NK-92 treated with Interleukin-12 subunit alpha and Interleukin-12 subunit beta, amount 100 ng/mL, for 24 hours (cell line): ENCODE results near the gene CORO2B.

Experiments
- DNase-seq: peaks from one replicate; lab custom pipeline; 2025; lab: John Stamatoyannopoulos, UW

The CORO2B gene

GRCh38 chr15:68574046-68574445 is 4.7 kb upstream of the CORO2B start:
- no peak for DNase-seq

- no peak for DNase-seq
Measured at GRCh38 chr15:68574629-68575028, 4.2 kb upstream of the CORO2B start.

- DNase-seq = no peak
Measured at GRCh38 chr15:68576235-68576892, 2.4 kb upstream of the CORO2B start.

GRCh38 chr15:68578175-68578979 is 416 bp upstream of the CORO2B start:
- DNase-seq = no peak

GRCh38 chr15:68580026-68580882 is 1.5 kb downstream of the CORO2B start:
- no peak for DNase-seq

GRCh38 chr15:68580883-68581155 is 2.0 kb downstream of the CORO2B start:
- no peak for DNase-seq

- no peak for DNase-seq
Measured at GRCh38 chr15:68581725-68582124, 2.9 kb downstream of the CORO2B start.

GRCh38 chr15:68582236-68582635 is 3.4 kb downstream of the CORO2B start:
- no peak for DNase-seq

GRCh38 chr15:68582864-68583263 is 4.1 kb downstream of the CORO2B start:
- DNase-seq = no peak

GRCh38 chr15:68583321-68583720 is 4.5 kb downstream of the CORO2B start:
- no peak for DNase-seq

GRCh38 chr15:68583936-68584755 is 5.4 kb downstream of the CORO2B start:
- no peak for DNase-seq

GRCh38 chr15:68584756-68585573 is 6.2 kb downstream of the CORO2B start:
- DNase-seq = no peak

- DNase-seq = no peak
Measured at GRCh38 chr15:68585574-68586273, 6.9 kb downstream of the CORO2B start.

GRCh38 chr15:68586274-68586961 is 7.6 kb downstream of the CORO2B start:
- DNase-seq = no peak

GRCh38 chr15:68587769-68588385 is 9.1 kb downstream of the CORO2B start:
- DNase-seq = no peak

GRCh38 chr15:68589053-68589452 is 10.3 kb downstream of the CORO2B start:
- no peak for DNase-seq

GRCh38 chr15:68589783-68590710 is 11.3 kb downstream of the CORO2B start:
- no peak for DNase-seq

GRCh38 chr15:68590721-68591389 is 12.1 kb downstream of the CORO2B start:
- DNase-seq = no peak
